Fibroblast of skin of right quadriceps (primary cell): ENCODE data around the gene EEPD1.
A peak's percentile ranks its signal among the peaks of the same experiment; 100 is the strongest.
"Not testable (repeated sequence)": the region's sequence is repeated elsewhere in the genome, so short reads cannot be mapped to it uniquely, and the experiment has no call there.

ENCODE experiments used
- DNase-seq: peaks from one replicate; pipeline ENCODE4 v3.0.0-alpha.2; 2013

The EEPD1 gene

DNA sequence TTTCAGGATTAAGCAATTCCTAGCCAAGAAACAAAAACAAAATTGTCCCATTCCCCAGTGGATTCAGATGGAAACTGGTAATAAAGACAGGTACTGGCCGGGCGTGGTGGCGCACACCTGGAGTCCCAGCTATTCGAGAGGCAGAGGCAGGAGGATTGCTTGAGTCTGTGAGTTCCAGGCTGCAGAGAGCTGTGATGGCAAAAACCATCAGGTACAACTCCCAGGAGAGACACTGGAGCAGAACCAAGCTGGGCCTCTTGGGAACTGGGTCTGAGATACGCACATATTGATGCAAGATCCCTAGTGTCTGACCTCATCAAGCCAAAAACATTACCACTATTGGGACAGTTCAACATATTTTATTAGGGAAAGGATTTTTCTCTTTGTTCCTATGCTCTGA is 152.6 kb downstream of the EEPD1 start:
- DNase-seq = no peak

DNA sequence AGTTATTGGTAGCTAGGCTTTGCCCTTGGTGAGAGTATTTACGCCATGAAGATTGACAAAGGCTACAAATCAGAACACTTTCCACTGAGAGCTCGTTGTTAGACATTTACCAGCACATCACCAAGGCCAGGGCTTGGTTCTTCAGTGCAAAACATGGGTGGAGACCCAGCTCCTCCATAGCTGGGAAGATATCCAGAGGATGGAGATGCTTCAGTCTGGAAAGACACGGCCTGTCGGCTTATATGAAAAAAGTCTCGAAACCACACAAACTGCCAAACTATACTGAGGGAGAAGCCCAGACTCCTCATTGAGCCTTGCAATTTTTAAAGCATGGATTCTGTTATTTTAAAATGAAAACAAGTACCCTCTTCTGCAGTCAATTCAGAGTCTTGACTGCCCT is 153.2 kb downstream of the EEPD1 start:
- no peak for DNase-seq

DNA sequence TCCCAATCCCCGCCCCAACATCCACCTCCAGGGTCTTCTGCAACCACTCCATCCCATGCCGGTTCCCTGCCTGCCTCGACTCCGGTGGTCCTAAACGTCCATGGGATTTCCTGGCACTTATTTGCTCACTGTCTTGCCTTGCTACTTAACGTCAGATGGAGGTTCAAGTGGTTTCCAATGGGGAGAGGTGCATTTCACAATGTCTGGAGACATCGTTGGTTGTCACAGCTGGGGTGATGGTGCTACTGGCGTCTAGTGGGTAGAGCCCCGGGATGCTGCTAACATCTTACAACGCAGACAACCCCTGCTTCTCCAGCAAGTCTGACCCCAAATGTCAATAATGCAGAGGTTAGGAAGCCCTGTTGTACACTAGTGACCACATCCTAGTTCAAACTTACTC is 153.7 kb downstream of the EEPD1 start:
- DNase-seq = no peak

DNA sequence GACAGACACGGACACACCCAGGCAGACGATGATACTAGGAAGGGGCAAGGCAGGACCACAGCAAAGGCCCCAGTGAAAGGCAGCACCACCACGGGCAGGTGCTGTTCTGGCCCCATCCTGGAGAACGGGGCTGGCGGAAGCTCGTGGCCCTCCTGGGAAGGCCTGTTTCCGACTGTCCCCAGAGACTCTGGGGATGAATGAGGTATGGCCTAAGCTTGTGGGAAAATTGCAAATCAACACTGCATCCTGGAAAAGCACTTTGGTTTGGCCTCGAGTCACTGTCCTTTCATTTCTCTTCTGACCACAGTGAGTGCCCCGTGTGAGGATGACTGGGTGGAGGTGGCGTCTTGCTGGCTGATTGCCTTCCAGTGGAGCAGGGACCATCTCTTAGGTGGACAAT is 155.0 kb downstream of the EEPD1 start:
- DNase-seq = no peak

DNA sequence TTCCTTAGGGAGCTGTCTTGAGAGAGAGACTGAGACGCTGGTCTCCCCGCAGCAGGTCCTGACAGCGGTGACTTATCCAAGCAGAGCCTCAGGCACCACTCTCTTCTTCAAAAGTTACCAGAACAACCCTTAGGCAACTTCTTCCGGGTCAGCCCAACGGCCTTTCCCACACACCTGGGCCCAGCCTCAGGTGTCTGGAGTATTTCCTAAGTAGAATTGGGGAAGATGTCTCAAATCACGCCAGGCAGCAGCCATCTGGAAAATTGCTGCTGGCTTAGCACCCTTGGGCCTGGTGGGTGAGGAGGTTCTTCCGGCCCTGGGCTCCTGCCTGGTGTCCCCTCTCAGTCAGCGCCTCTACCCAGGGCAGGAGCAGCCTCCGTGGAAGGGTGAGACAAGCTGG is 156.2 kb downstream of the EEPD1 start:
- no peak for DNase-seq

DNA sequence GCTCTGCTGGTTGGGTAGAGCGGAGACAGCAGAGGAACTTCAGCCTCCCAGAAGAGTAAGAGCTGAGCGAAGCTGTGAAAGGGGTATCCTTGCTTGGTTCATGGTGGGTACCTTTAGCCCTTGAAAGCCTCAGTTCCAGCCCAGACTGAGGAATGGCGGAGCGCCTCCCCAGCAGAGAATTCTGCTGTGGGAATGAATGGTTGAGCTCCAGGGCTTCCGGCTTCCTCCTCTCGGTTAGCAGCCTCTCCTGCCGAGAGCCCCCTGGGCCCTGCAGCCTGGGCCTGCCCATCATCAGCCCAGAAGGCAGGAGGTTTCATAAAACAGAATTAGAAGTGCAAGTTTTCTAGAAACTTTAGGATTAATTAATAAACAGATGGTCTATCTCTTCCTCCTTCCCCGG is 156.7 kb downstream of the EEPD1 start:
- no peak for DNase-seq

DNA sequence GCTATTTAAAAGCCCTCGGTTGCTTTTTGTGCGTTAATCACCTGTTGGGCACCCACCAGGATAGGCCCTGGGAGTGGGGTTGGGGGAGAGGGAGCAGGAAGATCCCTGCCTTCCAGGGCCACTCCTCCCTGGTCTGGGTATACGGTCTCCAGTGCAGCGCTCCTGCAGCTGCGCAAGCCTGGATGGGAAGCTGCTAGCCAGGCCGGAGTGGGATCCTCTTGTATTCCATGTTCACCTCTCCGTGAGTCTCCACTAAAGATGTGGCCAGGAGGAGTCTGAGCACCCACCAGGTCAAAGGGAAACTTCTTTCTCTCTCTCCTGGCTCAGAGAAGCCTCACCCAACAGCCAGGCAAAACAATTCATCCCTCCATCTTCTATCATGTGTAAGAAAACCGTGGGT is 157.8 kb downstream of the EEPD1 start:
- no peak for DNase-seq

DNA sequence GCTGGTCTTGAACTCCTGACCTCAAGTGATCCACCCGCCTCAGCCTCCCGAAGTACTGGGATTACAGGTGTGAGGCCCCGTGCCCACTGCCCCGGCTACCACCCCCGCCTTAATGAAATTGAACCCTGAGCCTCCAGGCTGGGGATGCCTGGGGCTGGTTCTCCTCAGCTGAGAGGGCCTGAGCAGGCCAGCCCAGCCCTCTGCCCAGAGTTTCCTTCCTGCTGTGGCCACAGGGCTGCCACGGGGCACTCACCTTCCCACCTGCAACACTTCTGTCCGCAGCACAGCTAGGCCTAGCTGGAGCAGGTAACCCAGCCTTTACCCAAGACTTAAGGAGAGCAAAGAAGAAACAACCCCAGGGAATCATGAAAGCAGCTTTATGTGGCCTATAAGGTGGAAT is 158.5 kb downstream of the EEPD1 start:
- no peak for DNase-seq

DNA sequence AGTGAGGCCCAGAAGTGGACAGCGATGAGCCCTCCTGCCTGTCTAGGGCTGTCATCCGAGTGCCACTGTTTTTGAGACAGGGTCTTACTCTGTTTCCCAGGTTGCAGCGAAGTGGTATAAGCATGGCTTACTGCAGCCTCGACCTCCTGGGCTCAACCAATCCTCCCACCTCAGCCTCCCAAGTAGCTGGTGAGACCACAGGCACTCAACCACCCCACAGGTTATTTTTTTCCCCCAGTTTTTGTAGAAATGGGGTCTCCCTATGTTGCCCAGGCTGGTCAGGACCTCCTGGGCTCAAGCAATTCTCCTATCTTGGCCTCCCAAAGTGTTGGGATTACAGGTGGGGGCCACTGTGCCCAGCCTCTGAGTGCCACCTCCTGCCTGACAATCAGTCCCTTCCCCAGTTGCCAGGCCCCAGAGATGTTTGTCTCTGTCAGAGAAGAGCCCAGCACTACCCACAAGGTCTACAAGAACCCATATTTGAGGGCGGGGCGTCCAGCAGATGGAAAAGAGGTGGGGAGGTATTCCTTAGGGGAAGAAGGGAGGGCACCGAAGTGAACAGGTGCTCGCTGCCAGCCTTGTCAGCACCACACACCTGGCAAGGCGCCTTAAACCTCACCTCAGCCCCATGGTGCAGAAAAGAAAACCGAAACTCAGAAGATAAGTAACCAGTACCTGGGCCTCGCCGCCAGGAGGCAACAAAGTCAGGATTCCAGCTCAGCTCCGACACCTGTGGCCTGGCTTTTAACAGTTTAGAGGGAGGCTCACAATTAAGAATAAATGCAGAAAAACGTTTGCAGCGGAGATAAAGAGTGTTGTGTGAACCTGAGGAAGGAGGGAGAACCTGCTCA is 159.2 kb downstream of the EEPD1 start:
- DNase-seq = no peak

DNA sequence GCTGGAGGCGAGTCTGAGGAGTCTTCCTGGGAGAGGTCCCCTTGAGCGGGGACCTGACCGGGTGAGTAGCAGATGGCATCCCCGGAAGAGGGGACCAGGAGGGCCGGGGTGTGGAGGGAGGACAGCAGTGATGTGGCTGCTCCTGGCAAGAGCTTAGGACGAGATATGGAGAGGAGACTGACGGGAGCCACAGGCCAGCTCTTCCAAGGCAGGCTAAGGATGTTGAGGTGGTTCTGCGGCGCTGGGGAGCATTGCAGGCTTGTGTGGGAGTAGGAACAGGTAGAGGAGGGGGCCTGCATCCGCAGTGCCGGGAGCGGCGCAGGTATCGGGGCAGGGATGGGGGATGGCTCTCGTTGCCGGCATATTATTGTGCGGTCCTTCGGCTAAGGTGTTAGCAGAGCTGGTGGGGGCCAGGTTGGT is 159.9 kb downstream of the EEPD1 start:
- DNase-seq = no peak

DNA sequence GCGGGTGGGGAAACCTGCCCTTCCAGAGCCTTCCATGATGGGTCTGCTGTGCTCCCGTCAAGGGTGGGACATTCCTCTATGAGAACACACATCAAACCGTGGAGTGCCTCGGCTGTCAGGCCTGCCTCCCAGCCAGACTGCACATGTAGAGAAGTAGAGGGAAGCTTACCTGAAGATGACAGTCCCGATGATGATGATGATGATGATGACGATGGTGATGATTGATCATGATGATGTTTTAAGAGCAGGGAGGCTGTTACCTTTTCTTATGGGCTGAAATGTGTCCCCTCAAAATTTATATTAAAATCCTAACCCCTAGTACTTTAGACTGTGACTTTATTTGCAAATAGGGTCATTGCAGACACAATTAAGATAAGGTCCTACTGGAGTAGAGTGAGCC is 160.6 kb downstream of the EEPD1 start:
- no peak for DNase-seq

DNA sequence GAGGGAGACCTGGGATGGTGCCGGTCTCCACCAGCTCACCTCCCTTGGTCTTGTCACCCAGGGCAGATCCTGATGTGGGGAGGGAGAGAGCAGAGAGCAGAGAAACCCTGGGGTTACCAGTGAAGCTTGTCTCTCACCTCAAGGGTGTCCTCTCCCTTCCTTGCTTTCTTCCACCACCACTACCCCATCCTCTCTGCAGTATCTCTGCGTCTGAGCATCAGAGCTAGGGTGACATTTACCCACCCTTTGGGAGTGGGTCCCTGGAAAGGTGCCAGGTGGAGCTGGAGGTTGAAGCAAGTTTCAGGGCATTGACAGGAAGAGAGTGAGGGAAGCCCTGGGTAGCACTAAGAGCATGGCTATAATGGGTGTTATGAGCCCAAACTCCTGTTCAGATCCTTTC is 161.4 kb downstream of the EEPD1 start:
- DNase-seq = no peak

DNA sequence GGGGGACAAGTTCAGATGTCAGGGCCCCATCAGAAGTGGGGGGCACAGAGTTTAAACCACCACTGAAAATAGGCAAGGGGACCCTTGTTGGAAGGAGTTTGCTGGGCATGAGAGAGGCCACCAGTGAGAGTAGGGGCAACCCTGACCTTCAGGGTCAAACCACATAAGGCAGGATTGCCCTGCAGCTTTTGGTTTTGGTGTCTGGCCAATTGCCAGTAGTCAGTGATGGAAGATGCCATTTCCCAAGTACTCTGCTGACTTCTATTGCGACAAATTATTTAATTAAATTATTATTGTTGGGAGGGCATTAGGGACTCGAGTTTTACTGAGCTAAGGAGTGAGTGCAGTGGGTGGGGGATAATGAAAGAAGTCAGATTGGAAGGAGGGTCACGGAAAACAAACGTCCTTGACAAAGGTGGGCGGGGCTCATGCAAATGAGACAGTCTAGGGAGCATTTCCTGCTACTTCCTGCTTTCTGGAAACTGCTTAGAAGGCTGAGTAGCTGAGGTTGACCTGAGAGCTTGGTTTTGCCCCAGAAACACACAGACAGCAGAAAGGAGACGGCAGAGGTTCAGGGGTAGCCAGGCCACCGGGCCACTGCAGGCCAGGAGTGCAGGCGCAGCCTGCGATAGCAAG is 162.4 kb downstream of the EEPD1 start:
- DNase-seq = peak; percentile 8

DNA sequence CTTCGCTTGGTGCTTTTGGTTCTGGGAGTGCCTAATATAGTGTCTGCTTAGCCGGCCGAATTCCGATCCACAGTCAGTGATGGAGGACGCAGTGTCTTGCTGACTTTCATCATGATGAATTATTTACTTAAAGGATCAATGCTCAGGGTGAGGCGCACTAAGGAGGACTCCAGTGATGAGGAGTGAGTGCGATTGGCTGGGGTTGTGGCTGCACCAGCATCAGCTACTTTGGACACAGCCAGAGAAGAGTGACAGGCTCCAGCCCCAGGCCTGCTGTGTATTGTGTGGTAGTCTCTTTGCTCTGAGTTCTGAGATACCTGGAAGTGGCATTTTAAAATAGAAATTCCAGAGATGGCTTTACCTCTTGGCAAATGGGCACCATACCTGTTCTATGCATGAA is 163.3 kb downstream of the EEPD1 start:
- no peak for DNase-seq

DNA sequence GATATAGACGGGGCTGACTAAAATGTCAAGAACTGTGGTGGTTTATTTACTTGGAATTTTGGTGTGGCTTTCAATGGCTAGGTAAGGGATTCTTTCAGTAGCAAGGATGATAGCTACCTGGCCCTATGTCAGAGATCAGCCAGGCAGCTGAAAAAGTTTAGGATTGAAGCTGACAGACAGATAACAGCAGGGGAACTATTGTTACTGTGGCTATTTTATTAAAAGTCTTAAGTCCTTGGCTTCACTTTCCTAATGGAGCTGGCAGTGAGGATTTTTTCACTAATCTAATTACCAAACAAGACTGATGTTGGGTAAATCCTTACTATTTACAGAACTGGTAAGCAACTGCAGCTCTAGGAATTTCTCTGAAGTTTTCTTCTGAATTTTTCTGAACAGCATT is 164.2 kb downstream of the EEPD1 start:
- DNase-seq = no peak

DNA sequence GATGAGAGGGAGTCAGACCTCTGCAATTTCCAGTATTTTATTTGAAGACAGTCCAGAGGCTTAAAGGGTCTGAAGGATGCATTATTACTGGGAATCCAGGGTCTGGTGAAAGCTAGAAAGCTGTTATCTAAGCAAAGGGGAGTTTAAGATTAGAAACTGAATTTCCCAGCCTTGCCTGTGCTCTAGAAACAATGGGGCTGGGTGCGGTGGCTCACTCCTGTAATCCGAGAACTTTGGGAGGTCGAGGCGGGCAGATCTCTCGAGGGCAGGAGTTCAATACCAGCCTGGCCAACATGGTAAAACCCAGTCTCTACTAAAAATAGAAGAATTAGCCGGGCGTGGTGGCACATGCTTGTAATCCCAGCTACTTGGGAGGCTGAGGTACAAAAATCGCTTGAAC is 165.1 kb downstream of the EEPD1 start:
- no peak for DNase-seq

DNA sequence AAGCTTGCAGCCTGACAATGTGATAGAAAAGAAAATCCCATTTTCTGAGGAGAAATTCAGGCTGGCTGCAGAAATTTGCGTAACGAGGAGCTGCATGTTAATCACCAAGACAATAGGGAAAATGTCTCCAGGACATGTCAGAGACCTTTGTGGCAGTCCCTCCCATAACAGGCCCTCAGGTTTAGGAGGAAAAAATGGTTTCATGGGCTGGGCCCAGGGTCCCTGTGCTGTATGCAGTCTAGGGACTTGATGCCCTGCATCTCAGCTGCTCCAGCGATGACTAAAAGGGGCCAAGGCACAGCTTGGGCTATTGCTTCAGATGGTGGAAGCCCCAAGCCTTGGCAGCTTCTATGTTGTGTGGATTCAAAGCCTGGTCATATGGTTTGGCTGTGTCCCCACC is 168.2 kb downstream of the EEPD1 start:
- not testable (repeated sequence) for DNase-seq

DNA sequence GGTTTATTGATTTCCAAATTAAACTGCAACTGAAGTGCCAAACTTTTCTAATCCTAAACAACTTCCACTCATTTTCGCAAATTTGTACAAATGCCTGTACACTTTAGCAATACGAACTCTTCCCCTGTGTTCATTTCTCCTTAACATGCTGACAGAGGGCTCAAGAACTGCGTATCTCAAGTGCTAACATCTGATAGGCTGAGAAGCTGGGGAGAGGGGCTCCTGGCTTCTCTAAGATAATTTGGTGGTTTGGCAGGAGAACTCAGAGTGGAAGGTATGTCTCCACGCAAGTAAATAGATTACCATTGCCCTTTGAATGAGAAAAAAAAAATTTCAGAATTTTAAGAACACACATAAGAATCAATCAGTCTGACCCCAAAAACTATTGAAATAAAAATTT is 183.3 kb downstream of the EEPD1 start:
- no peak for DNase-seq

DNA sequence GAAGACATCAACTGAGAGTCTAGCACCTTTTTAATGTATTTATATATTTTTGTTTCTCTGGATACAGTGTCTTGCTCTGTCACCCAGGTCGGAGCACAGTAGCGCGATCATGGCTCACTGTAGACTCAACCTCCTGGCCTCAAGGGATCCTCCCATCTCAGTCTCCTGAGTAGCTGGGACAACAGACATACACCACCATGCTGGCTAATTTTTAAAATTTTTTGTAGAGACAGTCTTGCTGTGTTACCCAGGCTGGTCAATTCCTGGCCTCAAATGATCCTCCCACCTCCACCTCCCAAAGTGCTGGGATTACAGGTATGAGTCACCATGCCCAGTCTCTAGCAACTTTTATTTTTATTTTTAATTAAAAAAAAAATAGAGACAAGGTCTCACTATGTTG is 185.2 kb downstream of the EEPD1 start:
- no peak for DNase-seq

DNA sequence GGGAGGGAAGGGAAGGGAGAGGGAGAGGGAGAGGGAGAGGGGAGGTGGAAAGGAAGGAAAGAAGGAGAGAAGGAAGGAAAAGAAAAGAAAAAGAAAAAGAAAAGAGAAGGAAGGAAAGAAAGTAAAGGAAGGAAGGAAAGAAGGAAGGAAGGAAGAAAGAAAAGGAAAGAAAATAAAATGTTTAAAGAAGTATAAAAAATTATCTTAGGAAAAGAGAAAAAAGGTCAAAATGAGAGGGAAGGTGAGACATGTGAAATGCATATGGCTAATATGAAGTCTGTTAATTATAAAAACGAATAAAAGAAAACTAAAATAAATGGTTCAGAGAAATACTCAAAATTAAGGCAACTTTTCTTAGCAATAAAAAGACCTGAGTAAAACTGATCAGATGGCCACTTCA is 190.5 kb downstream of the EEPD1 start:
- DNase-seq = no peak

DNA sequence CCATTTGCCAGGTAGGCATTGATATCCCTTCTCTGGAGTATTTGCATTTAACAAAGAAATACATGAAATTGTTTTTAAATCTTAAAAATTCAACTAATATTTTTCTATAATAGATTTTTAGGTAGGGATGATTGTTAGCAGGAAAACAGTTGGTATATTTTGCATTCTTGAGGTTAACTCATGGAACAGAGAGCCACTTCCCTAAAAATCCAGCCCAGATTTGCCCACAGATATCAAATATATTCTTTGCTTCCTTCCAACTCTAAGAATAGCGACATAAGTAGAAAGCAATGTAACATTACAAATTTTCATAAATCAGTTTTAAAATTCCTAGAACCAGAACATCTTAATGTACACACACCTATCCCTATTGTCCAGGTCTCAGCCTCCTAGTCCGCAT is 191.6 kb downstream of the EEPD1 start:
- no peak for DNase-seq

DNA sequence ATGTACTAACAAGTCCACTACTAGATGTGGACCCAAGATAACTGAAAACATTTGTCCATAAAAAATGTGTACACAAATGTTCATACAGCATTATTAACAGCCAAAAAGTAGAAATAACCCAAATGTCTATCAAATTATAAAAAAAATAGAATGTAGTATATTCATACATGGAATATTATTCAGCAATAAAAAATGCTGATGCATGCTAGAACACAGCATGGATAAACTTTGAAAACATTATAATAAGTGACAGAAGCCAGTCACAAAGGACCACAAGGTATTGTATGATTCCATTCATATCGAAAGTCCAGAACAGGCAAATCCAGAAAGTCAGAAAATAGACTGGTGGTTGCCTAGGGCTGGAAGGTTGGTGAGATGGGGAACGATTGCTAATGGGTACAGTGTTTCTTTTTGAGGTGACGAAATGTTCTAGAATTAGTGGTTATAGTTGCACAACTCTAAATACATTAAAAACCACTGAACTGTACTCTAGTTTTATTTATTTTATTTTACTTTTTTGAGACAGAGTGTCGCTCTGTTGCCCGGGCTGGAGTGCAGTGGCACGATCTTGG is 193.3 kb downstream of the EEPD1 start:
- no peak for DNase-seq

DNA sequence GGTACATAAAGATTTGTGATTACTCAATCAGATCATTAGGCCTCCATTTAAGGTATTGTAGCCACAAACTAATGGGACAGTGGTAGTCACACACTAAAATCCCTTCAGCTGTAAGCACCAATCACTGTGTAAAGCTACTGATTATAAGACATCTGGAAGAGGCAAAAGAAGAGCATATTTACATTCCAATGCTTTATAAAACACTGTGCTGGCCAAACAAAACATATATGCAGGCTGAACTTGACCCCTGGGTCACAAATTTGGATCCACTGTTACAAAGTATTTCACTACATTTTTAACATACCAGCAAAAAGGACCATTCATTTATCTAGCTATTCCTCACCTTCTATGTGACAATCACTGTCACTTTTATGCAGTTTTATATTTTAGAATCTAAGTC is 195.2 kb downstream of the EEPD1 start:
- peak; percentile 36 for DNase-seq

DNA sequence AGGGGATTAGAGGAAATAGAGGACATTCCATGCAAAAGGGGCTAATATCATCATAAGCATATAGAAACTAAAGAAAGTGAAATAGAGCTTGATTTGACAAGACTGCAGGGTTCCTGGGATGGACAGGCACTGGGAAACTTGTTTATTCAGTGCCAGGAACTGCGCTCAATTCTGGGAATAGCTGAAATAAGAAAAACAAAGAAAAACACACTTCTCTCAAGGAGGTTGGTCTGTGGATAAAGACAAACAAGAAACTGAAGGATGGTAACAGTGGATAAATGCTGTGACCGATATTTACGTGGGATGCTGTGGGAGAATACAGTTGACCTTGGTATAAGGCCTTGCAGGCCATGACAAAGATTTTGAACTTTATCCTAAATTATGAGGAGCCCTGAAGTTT is 195.7 kb downstream of the EEPD1 start:
- no peak for DNase-seq

DNA sequence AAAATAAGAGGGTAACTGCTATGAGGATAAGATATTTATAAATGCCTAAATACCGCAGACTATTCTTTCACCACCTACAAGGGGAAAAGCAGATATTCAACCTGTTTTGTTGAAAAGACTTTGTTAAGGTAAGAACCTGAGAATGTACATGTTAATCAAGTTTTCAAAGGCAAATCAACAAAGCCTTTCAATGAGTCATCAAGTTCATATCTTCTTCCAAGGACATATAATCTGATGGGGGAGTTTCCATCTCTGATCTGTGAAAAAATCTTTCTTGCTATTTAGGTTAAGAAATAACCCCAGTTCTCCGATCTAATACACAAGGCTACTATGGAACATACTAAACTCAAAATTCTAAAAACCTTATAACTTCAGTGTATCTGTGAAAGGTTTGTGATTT is 196.6 kb downstream of the EEPD1 start:
- DNase-seq = no peak
